Naive thymus-derived CD4-positive, alpha-beta T cell (primary cell): Measurements from ENCODE around the gene SMARCAL1. TPM values are rescaled to one million over a fixed set of nuclear protein-coding genes. Genes with fewer than 3 reads are reported as not detected.
A peak's percentile ranks its signal among the peaks of the same experiment; 100 is the strongest.

ENCODE experiments used
- ATAC-seq: fragments of 150-1000 bp; cut with Tn5 transposase; 2 replicates; pipeline ENCODE4 v1.10.0; 2021; ENCODE audit warnings: mild to moderate bottlenecking, moderate library complexity
- CTCF ChIA-PET: fragments of 350-600 bp; sonication (Branson Sonifier 250); formaldehyde crosslinking; loops from one replicate; lab custom pipeline; 2021; ENCODE audit warnings: antibody characterized with exemption; lab: Charles Lee
- POLR2A ChIA-PET: fragments of 350-600 bp; sonication (Branson Sonifier 250); formaldehyde crosslinking; loops from one replicate; lab custom pipeline; 2021; ENCODE audit warnings: antibody characterized with exemption, inconsistent platforms; lab: Charles Lee
- DNase-seq, 9 donors: peaks; one replicate each; pipeline versions ENCODE4 v3.0.0 to v3.0.0-alpha.2; 2020 to 2022; ENCODE audit warnings: mixed read lengths in 1 of 9
- H3K27ac ChIP-seq: one replicate; pipeline ENCODE4 v1.7.0; 2013; ENCODE audit warnings: mild to moderate bottlenecking, low read depth, low read length, moderate library complexity
- H3K27me3 ChIP-seq, 2 donors: one replicate each; pipeline ENCODE4 v1.7.0; 2013; ENCODE audit warnings: low read length in 2 of 2, mild to moderate bottlenecking in 2 of 2, moderate library complexity in 2 of 2; ENCODE audit not compliant: control insufficient read depth in 2 of 2, insufficient read depth in 2 of 2
- H3K36me3 ChIP-seq, 3 experiments: 1 replicate in 2 of 3; 2 replicates in 1 of 3; pipeline ENCODE4 v1.7.0; 2013; ENCODE audit warnings: low read length in 3 of 3, mild to moderate bottlenecking in 3 of 3, moderate library complexity in 1 of 3; ENCODE audit not compliant: insufficient read depth in 3 of 3, control insufficient read depth in 2 of 3
- H3K4me1 ChIP-seq, 2 donors: one replicate each; pipeline ENCODE4 v1.7.0; 2013; ENCODE audit warnings: low read length in 2 of 2, mild to moderate bottlenecking in 2 of 2, moderate library complexity in 1 of 2; ENCODE audit not compliant: control insufficient read depth in 2 of 2, insufficient read depth in 2 of 2
- H3K4me3 ChIP-seq: 2 replicates; pipeline ENCODE4 v1.7.0; 2013; ENCODE audit warnings: mild to moderate bottlenecking, low read length
- H3K9me3 ChIP-seq, 3 experiments: 1 replicate in 2 of 3; 2 replicates in 1 of 3; pipeline ENCODE4 v1.7.0; 2013; ENCODE audit warnings: low read length in 3 of 3; ENCODE audit not compliant: control insufficient read depth in 2 of 3
- H3K27ac Mint-ChIP-seq, 9 donors: one replicate each; pipeline ENCODE4 v1.8.0; 2020 to 2022; ENCODE audit warnings: mixed read lengths in 9 of 9, mild to moderate bottlenecking in 8 of 9, moderate library complexity in 5 of 9, inconsistent platforms in 2 of 9
- H3K27me3 Mint-ChIP-seq, 5 donors: one replicate each; pipeline ENCODE4 v1.8.0; 2021 to 2022; ENCODE audit warnings: mixed read lengths in 5 of 5, mild to moderate bottlenecking in 1 of 5
- H3K36me3 Mint-ChIP-seq, 5 donors: one replicate each; pipeline ENCODE4 v1.8.0; 2020 to 2022; ENCODE audit warnings: mixed read lengths in 5 of 5, mild to moderate bottlenecking in 3 of 5, inconsistent platforms in 1 of 5
- H3K4me1 Mint-ChIP-seq, 7 donors: one replicate each; pipeline ENCODE4 v1.8.0; 2020 to 2022; ENCODE audit warnings: mixed read lengths in 7 of 7, mild to moderate bottlenecking in 3 of 7, inconsistent platforms in 1 of 7
- H3K4me3 Mint-ChIP-seq, 10 donors: one replicate each; pipeline ENCODE4 v1.8.0; 2020 to 2022; ENCODE audit warnings: mild to moderate bottlenecking in 10 of 10, mixed read lengths in 10 of 10, moderate library complexity in 6 of 10, inconsistent platforms in 2 of 10
- H3K9me3 Mint-ChIP-seq, 11 donors: one replicate each; pipeline ENCODE4 v1.8.0; 2020 to 2022; ENCODE audit warnings: mixed read lengths in 11 of 11, mild to moderate bottlenecking in 4 of 11, inconsistent platforms in 1 of 11, moderate library complexity in 1 of 11
- intact Hi-C, 2 donors: fragments of 100-400 bp; cut with micrococcal nuclease; formaldehyde crosslinking; loops; one replicate each; pipeline ENCODE4 v1.15.1; 2023
- polyA plus RNA-seq, 2 donors: library from polyadenylated mRNA; unstranded; fragments of 300-500 nt; fragmentation: Illumina TruSeq; gene quantifications; one replicate each; pipeline ENCODE4 v1.2.3, GENCODE V29; 2021
- total RNA-seq, 6 experiments: library from RNA in 5 of 6; stranded (reverse) in 5 of 6; gene quantifications; 1 replicate in 5 of 6; 2 replicates in 1 of 6; pipeline ENCODE4 v1.2.3 and lab custom pipeline; 2021 to 2026

The SMARCAL1 gene
- total and polyA plus RNA-seq, 7 experiments from 2014 or later, result 16.2 to 31.2 (median 24.6) TPM

DNA sequence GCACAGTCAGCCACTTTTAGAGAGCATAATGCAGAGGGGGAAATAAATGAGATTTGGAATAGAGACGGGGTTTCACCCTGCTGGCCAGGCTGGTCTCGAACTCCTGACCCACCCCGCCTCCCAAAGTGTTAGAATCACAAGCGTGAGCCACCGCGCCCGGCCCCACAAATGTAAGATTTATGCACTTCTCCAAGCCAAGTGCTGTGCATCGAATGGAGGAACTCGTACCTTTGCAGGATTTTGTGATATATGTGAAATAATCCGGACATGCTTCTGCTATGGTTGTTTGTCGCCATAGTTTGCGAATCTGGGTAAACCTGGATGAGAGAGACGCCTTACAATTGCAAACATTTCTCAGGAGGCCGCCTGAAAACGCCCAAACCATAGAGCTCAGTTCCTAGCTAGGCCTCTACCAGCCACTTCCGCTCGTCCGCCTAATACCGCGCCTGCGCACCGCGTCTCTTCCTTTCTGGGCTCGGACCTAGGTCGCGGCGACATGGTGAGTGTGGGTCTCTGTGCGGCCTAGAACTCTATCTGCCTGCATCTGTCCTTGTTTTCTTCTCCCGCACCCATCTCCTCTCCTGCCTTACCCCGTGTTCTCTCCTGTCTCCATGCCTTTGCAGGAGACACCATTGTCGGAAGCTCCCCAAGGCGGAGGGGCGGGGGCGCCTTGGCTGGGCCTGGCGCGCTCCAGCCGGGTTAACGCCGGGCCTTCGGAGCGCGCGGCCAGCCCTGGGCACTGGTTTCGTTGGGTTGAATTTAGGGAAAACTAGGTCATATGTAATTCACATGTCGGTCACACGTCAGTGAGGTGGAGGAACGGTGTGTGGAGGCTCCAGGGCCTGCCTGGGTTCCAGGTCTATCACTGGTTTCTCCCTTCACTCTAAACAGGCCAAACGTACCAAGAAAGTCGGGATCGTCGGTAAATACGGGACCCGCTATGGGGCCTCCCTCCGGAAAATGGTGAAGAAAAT, 86.4 kb downstream of the SMARCAL1 start, which contains the start of gene RPL37A:
TSS of gene RPL37A (plus strand) at position 466 of the 974 bp plus-strand sequence. CDS start at position 497, 31 bp downstream.
- POLR2A ChIA-PET, result interaction anchor here (0.7 to 1.7 kb wide), 10 partner anchors 8 to 147 kb away, joined by 3 to 13 read pairs (median 3); partner anchors contain the start of gene SMARCAL1
- DNase-seq (peak; percentile 81 to 91 (median 87)), ATAC-seq (peak; percentile 98)
- H3K27me3 ChIP-seq, result no peaks in the 10 kb centered on the region
- H3K27ac ChIP-seq, result peak within 1 kb of the TSS; percentile 89
- intact Hi-C loops, result loop anchor here (1.0 to 5.0 kb wide), 9 partner anchors 23 to 1691 kb away; partner anchors contain the start of genes SMARCAL1 (in 2 of the 2), XRCC5 (in 2 of the 2), ATIC (in 1 of the 2) and BARD1 (in 1 of the 2)
- peaks cover 23 to 41% (median 32%) of the 10 kb centered on the region in 3 experiments for H3K36me3 ChIP-seq
- H3K4me1 ChIP-seq, result peaks cover 19 to 24% of the 10 kb centered on the region in 2 donors
- CTCF ChIA-PET, result no interaction called here
- Mint-ChIP-seq H3K27me3 (peaks cover 0 to 3% (median 0%) of the 10 kb centered on the region in 5 donors), H3K4me3 (peak within 1 kb of the TSS; percentile 94 to 100 (median 98)), H3K9me3 (no peaks in the 10 kb centered on the region), H3K27ac (peak within 1 kb of the TSS; percentile 92 to 98 (median 93)), H3K36me3 (peaks cover 10 to 42% (median 34%) of the 10 kb centered on the region in 5 donors), H3K4me1 (peaks cover 22 to 61% (median 50%) of the 10 kb centered on the region in 7 donors)
- H3K4me3 ChIP-seq, result peak within 1 kb of the TSS; percentile 95
- no peaks in the 10 kb centered on the region for H3K9me3 ChIP-seq

- peak overlapping the region; percentile 95 for H3K4me3 ChIP-seq
- no peak for DNase-seq
- no peaks in the 10 kb centered on the region for H3K27me3 ChIP-seq
- Mint-ChIP-seq H3K27ac (peak overlapping the region; percentile 92 to 98 (median 93)), H3K4me1 (peaks cover 22 to 68% (median 51%) of the 10 kb centered on the region in 7 donors), H3K4me3 (peak overlapping the region; percentile 94 to 100 (median 98)), H3K9me3 (no peaks in the 10 kb centered on the region), H3K36me3 (peaks cover 17 to 48% (median 39%) of the 10 kb centered on the region in 5 donors), H3K27me3 (peaks cover 0 to 3% (median 0%) of the 10 kb centered on the region in 5 donors)
- H3K36me3 ChIP-seq, result peaks cover 23 to 49% (median 32%) of the 10 kb centered on the region in 3 experiments
- intact Hi-C loops, result loop anchor here (2.0 to 10.0 kb wide), 7 partner anchors 108 to 1725 kb away; partner anchors contain the start of genes ATIC (in 1 of the 2) and BARD1 (in 1 of the 2)
- peak overlapping the region; percentile 89 for H3K27ac ChIP-seq
- CTCF ChIA-PET, result no interaction called here
- no peaks in the 10 kb centered on the region for H3K9me3 ChIP-seq
- peaks cover 19 to 24% of the 10 kb centered on the region in 2 donors for H3K4me1 ChIP-seq
- no peak for ATAC-seq
- POLR2A ChIA-PET, result no interaction called here
These were observed 87.4 kb downstream of the SMARCAL1 start for GRCh38 chr2:216499641-216500218.

DNA sequence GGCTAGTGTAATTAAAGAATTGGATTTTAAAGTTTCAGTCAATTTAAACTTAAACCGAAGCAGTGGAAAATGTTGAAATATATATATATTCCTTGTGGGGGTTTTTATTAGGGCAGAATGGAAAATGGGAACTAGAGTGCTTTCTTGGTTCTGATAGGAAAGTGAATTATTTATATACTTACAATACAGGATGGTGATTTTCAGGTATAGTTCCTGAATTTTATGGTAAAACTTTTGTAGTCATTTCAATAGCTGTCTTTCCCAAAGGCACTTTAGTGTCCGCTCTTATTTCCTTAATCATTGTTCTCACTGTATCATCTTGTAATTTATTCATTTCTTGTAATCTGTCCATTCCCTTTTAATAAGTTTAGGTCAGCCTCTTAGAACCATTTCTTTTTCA, 88.3 kb downstream of the SMARCAL1 start:
- ChIA-PET CTCF (no interaction called here), POLR2A (no interaction called here)
- Mint-ChIP-seq H3K9me3 (no peaks in the 10 kb centered on the region), H3K36me3 (peaks cover 17 to 52% (median 42%) of the 10 kb centered on the region in 5 donors), H3K4me1 (peaks cover 20 to 69% (median 51%) of the 10 kb centered on the region in 7 donors), H3K4me3 (peak overlapping the region in 8 of 10 donors; percentile 34 to 100 (median 98)), H3K27me3 (peaks cover 0 to 3% (median 0%) of the 10 kb centered on the region in 5 donors), H3K27ac (peak overlapping the region in 4 of 9 donors; percentile 92 to 98 (median 94))
- ATAC-seq (no peak), DNase-seq (no peak)
- peak overlapping the region; percentile 89 for H3K27ac ChIP-seq
- intact Hi-C loops, result loop anchor here in 1 of 2 donors (10.0 kb wide), 1 partner anchor 1724 kb away; no protein-coding TSS in a partner anchor
- no peaks in the 10 kb centered on the region for H3K9me3 ChIP-seq
- peaks cover 23 to 49% (median 32%) of the 10 kb centered on the region in 3 experiments for H3K36me3 ChIP-seq
- H3K4me1 ChIP-seq, result peaks cover 19 to 24% of the 10 kb centered on the region in 2 donors
- H3K4me3 ChIP-seq, result no peak overlapping the region
- no peaks in the 10 kb centered on the region for H3K27me3 ChIP-seq

DNA sequence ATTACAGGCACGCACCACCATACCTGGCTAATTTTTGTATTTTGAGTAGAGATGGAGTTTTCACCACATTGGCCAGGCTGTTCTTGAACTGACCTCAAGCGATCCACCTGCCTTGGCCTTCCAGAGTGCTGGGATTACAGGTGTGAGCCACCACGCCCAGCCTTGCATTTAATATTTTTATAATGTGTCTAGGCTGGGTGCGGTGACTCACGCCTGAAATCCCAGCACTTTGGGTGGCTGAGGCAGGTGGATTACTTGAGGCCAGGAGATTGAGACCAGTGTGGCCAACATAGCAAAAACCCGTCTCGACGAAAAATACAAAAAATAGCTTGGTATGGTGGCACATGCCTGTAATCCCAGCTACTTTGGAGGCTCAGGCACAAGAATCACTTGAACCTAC, 89.6 kb downstream of the SMARCAL1 start:
- DNase-seq (no peak), ATAC-seq (no peak)
- H3K9me3 Mint-ChIP-seq, result no peaks in the 10 kb centered on the region
- Histone ChIP-seq H3K27ac (no peak overlapping the region), H3K9me3 (no peaks in the 10 kb centered on the region), H3K4me1 (peaks cover 19 to 24% of the 10 kb centered on the region in 2 donors), H3K36me3 (peaks cover 23 to 49% (median 32%) of the 10 kb centered on the region in 3 experiments), H3K27me3 (no peaks in the 10 kb centered on the region), H3K4me3 (no peak overlapping the region)
- peaks cover 0 to 3% (median 0%) of the 10 kb centered on the region in 5 donors for H3K27me3 Mint-ChIP-seq
- intact Hi-C loops, result loop anchor here in 1 of 2 donors (10.0 kb wide), 1 partner anchor 1723 kb away; no protein-coding TSS in a partner anchor
- peaks cover 23 to 60% (median 51%) of the 10 kb centered on the region in 7 donors for H3K4me1 Mint-ChIP-seq
- peak overlapping the region in 1 of 10 donors; percentile 19 for H3K4me3 Mint-ChIP-seq
- CTCF ChIA-PET, result no interaction called here
- peaks cover 21 to 62% (median 49%) of the 10 kb centered on the region in 5 donors for H3K36me3 Mint-ChIP-seq
- H3K27ac Mint-ChIP-seq, result peak overlapping the region in 1 of 9 donors; percentile 38
- POLR2A ChIA-PET, result no interaction called here

DNA sequence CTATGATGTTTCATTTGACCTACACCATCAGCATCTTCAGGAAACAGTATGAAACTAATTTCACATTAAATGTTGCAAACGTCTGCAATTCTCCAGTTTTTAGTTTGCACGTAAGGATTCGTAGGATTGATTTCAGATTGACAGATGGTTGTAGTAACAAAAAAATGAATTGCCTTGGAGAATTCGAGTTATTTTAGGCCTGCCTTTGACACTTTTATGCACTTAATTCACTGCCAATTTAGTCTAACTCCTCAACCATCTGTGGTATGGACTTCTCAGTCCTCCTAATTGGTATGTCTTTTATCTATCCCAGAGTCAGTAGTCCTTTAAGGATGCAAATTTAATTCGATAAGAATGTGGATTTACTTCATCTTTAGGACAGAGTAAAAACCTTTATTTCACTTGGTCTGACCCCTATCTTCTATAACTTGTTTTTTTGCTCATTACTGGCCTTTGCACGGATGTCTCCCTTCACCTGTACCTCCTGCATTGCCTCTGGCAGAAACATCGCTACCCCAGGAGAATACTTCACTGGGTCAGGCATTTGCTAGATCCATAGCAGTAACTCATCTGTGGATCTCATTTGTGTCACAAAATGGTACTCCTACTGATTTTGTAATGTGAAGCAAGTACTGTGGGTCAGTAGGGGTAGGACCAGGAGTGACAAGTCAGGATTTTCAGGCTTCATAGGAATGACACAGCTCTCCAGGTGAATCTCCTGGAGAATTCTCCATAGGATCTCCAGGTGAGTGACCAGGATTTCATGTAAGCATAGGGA, 90.3 kb downstream of the SMARCAL1 start:
- Histone ChIP-seq H3K4me3 (no peak overlapping the region), H3K27ac (no peak overlapping the region), H3K9me3 (no peaks in the 10 kb centered on the region), H3K4me1 (peaks cover 18 to 24% of the 10 kb centered on the region in 2 donors), H3K27me3 (no peaks in the 10 kb centered on the region), H3K36me3 (peaks cover 23 to 49% (median 32%) of the 10 kb centered on the region in 3 experiments)
- Mint-ChIP-seq H3K4me3 (peak overlapping the region in 1 of 10 donors; percentile 11), H3K27me3 (peaks cover 0 to 3% (median 0%) of the 10 kb centered on the region in 5 donors), H3K4me1 (peaks cover 19 to 55% (median 46%) of the 10 kb centered on the region in 7 donors), H3K9me3 (no peaks in the 10 kb centered on the region), H3K27ac (peak overlapping the region in 2 of 9 donors; percentile 0 to 22), H3K36me3 (peaks cover 21 to 62% (median 49%) of the 10 kb centered on the region in 5 donors)
- no peak for ATAC-seq
- intact Hi-C loops, result loop anchor here in 1 of 2 donors (10.0 kb wide), 1 partner anchor 1722 kb away; no protein-coding TSS in a partner anchor
- ChIA-PET POLR2A (no interaction called here), CTCF (no interaction called here)
- no peak for DNase-seq
